Heart left ventricle (tissue), 13 donors: ENCODE measurements around the gene TGFB1I1.

Experiments used
- POLR2A ChIP-seq, 2 donors: fragments of 450-650 bp; IDR thresholded peaks; one replicate each; pipeline ENCODE4 v1.6.1; 2017; ENCODE audit warnings: antibody characterized with exemption in 2 of 2, mild to moderate bottlenecking in 2 of 2, moderate library complexity in 2 of 2
- TF ChIP-seq, protein P1 (sequence below), 12 donors: fragments of 200-600 bp; sonication (generic) in 4 of 12; IDR thresholded peaks; one replicate each; pipeline versions ENCODE4 v1.5.0 to v1.8.0; 2018 to 2022; ENCODE audit warnings: antibody characterized with exemption in 12 of 12, mild to moderate bottlenecking in 5 of 12
- donor health status: ischemic (EF 13 %, LVEDD 7.1; RV severe dilation, severe dysfunction).
- donor health status: DM: no; HTN: yes; CAD: no.
- donor health status: DM: no; HTN: no; CAD: no.
- donor health status: ischemic (EF 25% LVEDD 6.9; RV normal size, moderate dysfunction).
- donor health status: ischemic (EF 25% LVEDD 5.7; RV mildly dilated, moderate dysfunction).
- donor health status: ischemic (EF 35%, LVEDD 5.7; RV mildly dilated, moderate dysfunction).
- donor health status: nonischemic (EF 11% LVEDD 7.7; RV severe dilation, severe dysfunction).
- donor health status: DM: yes; HTN: yes; CAD: no.
- donor health status: PGD.
- donor health status: ischemic (EF 29% LVEDD 5.4; RV normal size, mild dysfunction).
- donor health status: nonischemic (EF 23%, LVEDD 6.1; RV moderate dilation, normal function).

DNA sequence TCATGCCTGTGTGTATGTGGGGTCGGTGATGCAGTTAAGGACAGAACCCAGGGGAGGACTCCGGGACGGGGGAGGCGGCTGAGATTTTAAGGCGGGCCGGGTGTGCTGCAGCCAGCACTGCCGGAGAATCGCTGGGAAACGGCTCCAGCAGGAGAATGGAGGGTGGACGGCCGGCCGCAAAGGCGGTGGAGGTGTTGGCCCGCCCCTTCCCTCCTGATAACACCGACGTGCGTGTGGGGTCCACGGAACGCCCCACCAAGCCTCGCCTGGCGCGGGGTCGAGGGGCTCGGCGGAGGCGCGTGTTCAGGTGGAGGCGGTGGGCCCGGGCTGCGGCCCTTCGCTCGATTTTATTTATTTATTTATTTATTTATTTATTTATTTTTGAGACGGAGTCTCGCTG is 30.0 kb upstream of the TGFB1I1 start:
- TF ChIP-seq, protein P1, sequence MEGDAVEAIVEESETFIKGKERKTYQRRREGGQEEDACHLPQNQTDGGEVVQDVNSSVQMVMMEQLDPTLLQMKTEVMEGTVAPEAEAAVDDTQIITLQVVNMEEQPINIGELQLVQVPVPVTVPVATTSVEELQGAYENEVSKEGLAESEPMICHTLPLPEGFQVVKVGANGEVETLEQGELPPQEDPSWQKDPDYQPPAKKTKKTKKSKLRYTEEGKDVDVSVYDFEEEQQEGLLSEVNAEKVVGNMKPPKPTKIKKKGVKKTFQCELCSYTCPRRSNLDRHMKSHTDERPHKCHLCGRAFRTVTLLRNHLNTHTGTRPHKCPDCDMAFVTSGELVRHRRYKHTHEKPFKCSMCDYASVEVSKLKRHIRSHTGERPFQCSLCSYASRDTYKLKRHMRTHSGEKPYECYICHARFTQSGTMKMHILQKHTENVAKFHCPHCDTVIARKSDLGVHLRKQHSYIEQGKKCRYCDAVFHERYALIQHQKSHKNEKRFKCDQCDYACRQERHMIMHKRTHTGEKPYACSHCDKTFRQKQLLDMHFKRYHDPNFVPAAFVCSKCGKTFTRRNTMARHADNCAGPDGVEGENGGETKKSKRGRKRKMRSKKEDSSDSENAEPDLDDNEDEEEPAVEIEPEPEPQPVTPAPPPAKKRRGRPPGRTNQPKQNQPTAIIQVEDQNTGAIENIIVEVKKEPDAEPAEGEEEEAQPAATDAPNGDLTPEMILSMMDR (IDR thresholded peaks at IDR 0.05): no peak
- TF ChIP-seq POLR2A (IDR thresholded peaks at IDR 0.05): no peak
